ENCODE results near the gene RIPOR1.
A peak's percentile ranks its signal among the peaks of the same experiment; 100 is the strongest.

RIPOR1 gene

GRCh38 chr16:67539691-67540635 is 11.3 kb downstream of the RIPOR1 start:
- DNase-seq, result no peak

GRCh38 chr16:67540756-67541155 is 12.1 kb downstream of the RIPOR1 start:
- no peak for DNase-seq

- DNase-seq, result no peak
Measured at GRCh38 chr16:67541391-67542263, 13.0 kb downstream of the RIPOR1 start.

- DNase-seq, result peak; percentile 36 to 56
Measured at GRCh38 chr16:67542464-67542863, 13.8 kb downstream of the RIPOR1 start.

GRCh38 chr16:67543036-67543435 is 14.4 kb downstream of the RIPOR1 start:
- DNase-seq, result no peak

- DNase-seq, result no peak
Measured at GRCh38 chr16:67543582-67543981, 15.0 kb downstream of the RIPOR1 start.

- no peak for DNase-seq
Measured at GRCh38 chr16:67544329-67544841, 15.8 kb downstream of the RIPOR1 start.

- DNase-seq, result peak in 1 of 2 donors; percentile 60
Measured at GRCh38 chr16:67544844-67545664, 16.4 kb downstream of the RIPOR1 start.

GRCh38 chr16:67545665-67546024 is 17.0 kb downstream of the RIPOR1 start:
- no peak for DNase-seq

- DNase-seq, result no peak
Measured at GRCh38 chr16:67546091-67546501, 17.5 kb downstream of the RIPOR1 start.

- DNase-seq, result peak; percentile 66 to 71
Measured at GRCh38 chr16:67546761-67547422, 18.3 kb downstream of the RIPOR1 start.

- DNase-seq, result no peak
Measured at GRCh38 chr16:67547423-67548264, 19.0 kb downstream of the RIPOR1 start.

GRCh38 chr16:67548265-67549126 is 19.9 kb downstream of the RIPOR1 start:
- peak in 1 of 2 donors; percentile 30 for DNase-seq

- DNase-seq, result no peak
Measured at GRCh38 chr16:67549240-67549639, 20.6 kb downstream of the RIPOR1 start.

GRCh38 chr16:67549936-67550335 is 21.3 kb downstream of the RIPOR1 start:
- DNase-seq, result no peak

- DNase-seq, result no peak
Measured at GRCh38 chr16:67551091-67551490, 22.5 kb downstream of the RIPOR1 start.

GRCh38 chr16:67551972-67552371 is 23.3 kb downstream of the RIPOR1 start:
- DNase-seq, result no peak

- DNase-seq, result no peak
Measured at GRCh38 chr16:67552476-67552875, 23.8 kb downstream of the RIPOR1 start.

- DNase-seq, result peak; percentile 30 to 45
Measured at GRCh38 chr16:67555795-67556212, 27.2 kb downstream of the RIPOR1 start.

GRCh38 chr16:67558859-67559258 is 30.2 kb downstream of the RIPOR1 start:
- DNase-seq, result no peak
